MCF 10A (cell line): ENCODE results near the gene CELSR1. TPM values are rescaled to one million over a fixed set of nuclear protein-coding genes. Genes with fewer than 3 reads are reported as not detected.

Experiments used
- BruUV-seq: library from RNA; stranded (reverse); fragments of 400-500 nt; replicated peaks from 2 replicates; lab custom pipeline; 2021; lab: Mats Ljungman, UMichigan
- CTCF ChIA-PET: fragments of 300-600 bp; sonication (Branson Sonifier 250); formaldehyde crosslinking; extraction: SDS; loops from one replicate; lab custom pipeline; 2021; ENCODE audit warnings: antibody characterized with exemption, inconsistent platforms; lab: Yijun Ruan, JAX
- POLR2A ChIA-PET: fragments of 300-600, 350-650 bp; sonication (Branson Sonifier 250); formaldehyde crosslinking; extraction: SDS; loops from one replicate; lab custom pipeline; 2020; ENCODE audit warnings: antibody characterized with exemption, inconsistent platforms; lab: Yijun Ruan, JAX
- DNase-seq: peaks from one replicate; pipeline ENCODE4 v3.0.0-alpha.2; 2018; ENCODE audit not compliant: unreplicated experiment
- H3K27ac Mint-ChIP-seq: one replicate; pipeline ENCODE4 v1.8.0; 2022; ENCODE audit warnings: mild to moderate bottlenecking, low read depth, mixed read lengths; ENCODE audit not compliant: unreplicated experiment
- H3K27me3 Mint-ChIP-seq: one replicate; pipeline ENCODE4 v1.8.0; 2022; ENCODE audit warnings: mixed read lengths; ENCODE audit not compliant: insufficient read depth, unreplicated experiment
- H3K36me3 Mint-ChIP-seq: one replicate; pipeline ENCODE4 v1.8.0; 2022; ENCODE audit warnings: mild to moderate bottlenecking, moderate library complexity, mixed read lengths; ENCODE audit not compliant: insufficient read depth, unreplicated experiment
- H3K4me1 Mint-ChIP-seq: one replicate; pipeline ENCODE4 v1.8.0; 2022; ENCODE audit warnings: mixed read lengths; ENCODE audit not compliant: insufficient read depth, unreplicated experiment
- H3K4me3 Mint-ChIP-seq: one replicate; pipeline ENCODE4 v1.8.0; 2022; ENCODE audit warnings: mild to moderate bottlenecking, moderate library complexity, mixed read lengths; ENCODE audit not compliant: unreplicated experiment
- H3K9me3 Mint-ChIP-seq: one replicate; pipeline ENCODE4 v1.8.0; 2022; ENCODE audit warnings: mixed read lengths; ENCODE audit not compliant: unreplicated experiment
- intact Hi-C: fragments of 100-400 bp; cut with micrococcal nuclease; formaldehyde crosslinking; loops from 2 replicates; pipeline ENCODE4 v1.14.1; 2022
- total RNA-seq: library from RNA; stranded (reverse); gene quantifications from 2 replicates; pipeline ENCODE4 v1.2.3, GENCODE V29; 2022
- TF ChIP-seq, protein P1 (sequence below): fragments of 200-600 bp; IDR thresholded peaks from one replicate; pipeline ENCODE4 v1.8.0; 2022; ENCODE audit warnings: antibody characterized with exemption, mild to moderate bottlenecking; ENCODE audit not compliant: unreplicated experiment

The CELSR1 gene
- total RNA-seq, 1 experiment from 2014 or later, result 49.1 TPM

DNA sequence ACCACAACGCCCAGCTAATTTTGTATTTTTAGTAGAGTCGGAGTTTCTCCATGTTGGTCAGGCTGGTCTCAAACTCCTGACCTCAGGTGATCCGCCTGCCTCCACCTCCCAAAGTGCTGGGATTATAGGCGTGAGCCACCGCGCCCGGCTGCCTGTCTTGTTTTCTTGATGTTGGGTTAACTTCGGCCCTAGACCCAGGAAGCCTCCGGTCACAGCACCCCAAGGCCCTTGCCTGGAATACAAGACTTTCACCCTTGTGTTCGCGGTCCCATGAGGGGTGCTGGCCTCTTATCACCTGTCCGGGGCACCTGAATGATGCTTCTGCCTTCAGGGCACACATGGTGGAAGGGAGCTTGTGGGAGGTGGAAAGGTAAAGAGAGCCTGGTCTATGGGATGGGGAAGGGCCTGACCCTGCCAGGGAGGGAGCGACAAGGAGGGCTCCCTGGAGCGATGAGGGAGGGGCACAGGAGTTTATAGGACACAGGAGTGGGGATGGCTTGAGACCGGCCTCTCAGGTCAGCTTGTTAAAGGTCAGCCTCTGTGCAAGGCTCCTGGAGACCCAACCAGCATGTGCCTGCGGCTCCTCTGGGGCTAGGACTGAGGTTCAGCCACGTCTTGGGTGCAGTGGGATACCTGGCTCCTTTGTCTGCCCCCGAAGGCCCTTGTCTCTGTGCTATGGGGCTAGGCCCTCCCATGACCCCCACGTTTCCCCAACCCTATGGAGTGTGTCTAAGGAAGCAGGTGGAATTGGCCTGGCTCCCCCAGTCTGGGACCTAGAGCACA, 48.1 kb upstream of the CELSR1 start:
- Mint-ChIP-seq H3K27ac (no peak overlapping the region), H3K36me3 (no peaks in the 10 kb centered on the region), H3K9me3 (no peaks in the 10 kb centered on the region), H3K27me3 (no peaks in the 10 kb centered on the region), H3K4me3 (no peak overlapping the region), H3K4me1 (no peaks in the 10 kb centered on the region)
- ChIA-PET CTCF (interaction anchor here (0.6 to 0.7 kb wide), 2 partner anchors 22 to 146 kb away, joined by 3 read pairs; no protein-coding TSS in a partner anchor), POLR2A (no interaction called here)
- no peak for DNase-seq
- intact Hi-C loops, result no loop called here
- no TSS peak for BruUV-seq
- TF ChIP-seq, protein P1, sequence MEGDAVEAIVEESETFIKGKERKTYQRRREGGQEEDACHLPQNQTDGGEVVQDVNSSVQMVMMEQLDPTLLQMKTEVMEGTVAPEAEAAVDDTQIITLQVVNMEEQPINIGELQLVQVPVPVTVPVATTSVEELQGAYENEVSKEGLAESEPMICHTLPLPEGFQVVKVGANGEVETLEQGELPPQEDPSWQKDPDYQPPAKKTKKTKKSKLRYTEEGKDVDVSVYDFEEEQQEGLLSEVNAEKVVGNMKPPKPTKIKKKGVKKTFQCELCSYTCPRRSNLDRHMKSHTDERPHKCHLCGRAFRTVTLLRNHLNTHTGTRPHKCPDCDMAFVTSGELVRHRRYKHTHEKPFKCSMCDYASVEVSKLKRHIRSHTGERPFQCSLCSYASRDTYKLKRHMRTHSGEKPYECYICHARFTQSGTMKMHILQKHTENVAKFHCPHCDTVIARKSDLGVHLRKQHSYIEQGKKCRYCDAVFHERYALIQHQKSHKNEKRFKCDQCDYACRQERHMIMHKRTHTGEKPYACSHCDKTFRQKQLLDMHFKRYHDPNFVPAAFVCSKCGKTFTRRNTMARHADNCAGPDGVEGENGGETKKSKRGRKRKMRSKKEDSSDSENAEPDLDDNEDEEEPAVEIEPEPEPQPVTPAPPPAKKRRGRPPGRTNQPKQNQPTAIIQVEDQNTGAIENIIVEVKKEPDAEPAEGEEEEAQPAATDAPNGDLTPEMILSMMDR, result no peak

DNA sequence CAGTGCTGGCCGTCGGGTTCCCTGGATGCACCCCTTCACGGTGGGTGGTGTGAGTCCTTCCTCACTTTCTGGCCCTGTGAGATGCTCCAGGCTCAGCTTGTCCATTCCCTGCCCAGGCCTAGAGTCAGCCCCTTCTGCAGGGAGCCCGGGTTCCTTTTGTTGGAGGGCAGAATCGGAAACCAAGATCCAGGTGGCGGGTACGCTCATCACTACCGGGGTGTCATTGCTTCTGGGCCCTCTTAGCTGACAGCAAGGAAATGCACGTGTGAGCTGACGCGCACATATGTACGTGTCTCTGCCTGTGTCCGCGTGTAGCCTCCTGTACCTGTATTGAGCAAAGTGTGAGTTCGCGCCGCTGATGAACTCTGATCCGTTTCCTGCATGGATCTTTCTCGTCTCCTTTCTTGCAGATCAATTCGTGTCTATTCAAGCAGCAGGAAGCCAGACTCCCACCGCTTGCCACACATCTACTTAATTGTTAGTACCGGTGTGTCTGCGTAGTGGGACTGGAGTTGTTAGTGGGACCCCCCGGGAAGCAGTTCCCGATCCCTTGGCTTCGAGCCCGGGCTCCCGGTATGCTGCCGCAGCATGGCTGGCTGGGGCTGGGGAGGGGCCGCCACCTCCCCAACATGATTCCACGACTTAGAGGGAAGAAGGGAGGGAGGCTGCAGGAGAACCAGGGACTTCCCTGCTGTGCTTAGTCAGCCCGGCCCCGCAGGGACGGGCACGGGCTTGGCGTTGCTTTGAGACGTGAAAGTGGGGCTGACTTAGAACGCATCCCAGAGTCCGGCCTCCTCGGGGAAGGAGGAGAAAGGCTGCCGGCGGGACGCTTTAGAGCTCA, 46.9 kb upstream of the CELSR1 start:
- ChIA-PET CTCF (no interaction called here), POLR2A (no interaction called here)
- Mint-ChIP-seq H3K9me3 (no peaks in the 10 kb centered on the region), H3K27me3 (no peaks in the 10 kb centered on the region), H3K27ac (no peak overlapping the region), H3K36me3 (no peaks in the 10 kb centered on the region), H3K4me3 (no peak overlapping the region), H3K4me1 (peaks cover 2% of the 10 kb centered on the region)
- intact Hi-C loops, result no loop called here
- DNase-seq, result no peak
- TF ChIP-seq, protein P1, result no peak
- no TSS peak for BruUV-seq

DNA sequence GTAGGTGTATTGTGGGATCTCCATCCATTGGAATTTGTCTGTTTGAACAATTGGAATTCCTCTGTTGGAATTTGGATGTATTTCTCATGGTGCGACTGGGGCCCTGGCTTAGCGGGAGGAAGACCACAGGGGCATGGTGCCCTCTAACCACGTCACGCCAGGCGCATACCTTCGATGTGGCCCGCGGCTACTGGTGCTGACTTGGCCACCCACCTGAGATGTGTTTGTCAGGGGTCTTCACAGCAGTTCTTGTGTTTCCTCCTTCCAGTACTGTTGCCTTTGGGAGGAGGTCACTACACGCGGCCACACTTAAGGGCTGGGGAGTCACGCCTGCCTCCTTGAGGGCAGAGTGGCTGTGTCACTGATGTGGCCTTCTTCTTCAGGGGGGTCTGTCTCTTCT, 46.2 kb upstream of the CELSR1 start:
- H3K27ac Mint-ChIP-seq, result no peak overlapping the region
- ChIA-PET POLR2A (no interaction called here), CTCF (no interaction called here)
- H3K4me3 Mint-ChIP-seq, result no peak overlapping the region
- no peaks in the 10 kb centered on the region for H3K27me3 Mint-ChIP-seq
- BruUV-seq, result no TSS peak
- H3K36me3 Mint-ChIP-seq, result no peaks in the 10 kb centered on the region
- no peaks in the 10 kb centered on the region for H3K9me3 Mint-ChIP-seq
- TF ChIP-seq, protein P1, result no peak
- intact Hi-C loops, result no loop called here
- DNase-seq, result no peak
- H3K4me1 Mint-ChIP-seq, result peaks cover 9% of the 10 kb centered on the region

DNA sequence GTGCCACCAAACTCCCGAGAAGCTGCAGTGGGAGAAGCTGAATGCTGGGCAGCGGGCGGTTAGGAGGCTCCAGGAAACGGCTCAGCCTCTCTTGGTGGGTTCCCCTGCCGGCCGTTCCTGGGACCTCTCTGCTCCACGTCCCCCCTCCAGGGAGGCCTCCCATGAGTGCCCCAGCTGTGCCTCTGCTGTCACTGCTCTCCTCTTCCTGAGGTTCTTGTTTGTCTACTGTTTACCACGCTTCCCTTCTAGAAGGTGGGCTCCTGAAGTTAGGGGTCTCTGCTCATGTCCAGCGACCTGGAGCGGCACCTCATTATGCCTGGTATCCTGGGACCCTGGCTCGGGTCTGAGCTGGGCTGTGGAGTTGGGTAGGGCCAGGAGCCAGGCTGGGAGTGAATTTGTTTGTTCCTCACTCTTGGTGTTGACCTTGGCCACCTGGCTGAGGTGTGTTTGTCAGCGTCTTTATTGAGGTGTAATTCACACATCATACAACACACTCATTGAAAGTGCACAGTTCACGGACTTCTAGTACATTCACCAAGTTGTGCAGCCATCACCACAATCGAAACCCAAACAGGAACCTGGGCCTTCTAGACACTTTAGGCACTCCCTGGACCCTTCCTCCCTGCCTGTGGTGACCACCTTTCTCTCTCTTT, 45.0 kb upstream of the CELSR1 start:
- intact Hi-C loops, result no loop called here
- H3K27me3 Mint-ChIP-seq, result no peaks in the 10 kb centered on the region
- no peak overlapping the region for H3K4me3 Mint-ChIP-seq
- H3K27ac Mint-ChIP-seq, result no peak overlapping the region
- H3K36me3 Mint-ChIP-seq, result no peaks in the 10 kb centered on the region
- TF ChIP-seq, protein P1, result no peak
- no peaks in the 10 kb centered on the region for H3K9me3 Mint-ChIP-seq
- H3K4me1 Mint-ChIP-seq, result peaks cover 17% of the 10 kb centered on the region
- BruUV-seq, result no TSS peak
- ChIA-PET POLR2A (no interaction called here), CTCF (interaction anchor here (0.7 kb wide), 1 partner anchor 40 kb away, joined by 3 read pairs; no protein-coding TSS in a partner anchor)
- no peak for DNase-seq
